PFSK-1 (cell line): ENCODE measurements around the gene AKT2.

Source experiments
- REST ChIP-seq, 2 experiments: IDR thresholded peaks; 2 replicates each; pipeline versions ENCODE4 v1.6.1 to v1.8.0; 2011 to 2012; ENCODE audit warnings: low read depth in 2 of 2, low read length in 2 of 2, control low read depth in 1 of 2, inconsistent platforms in 1 of 2, mild to moderate bottlenecking in 1 of 2, moderate library complexity in 1 of 2; ENCODE audit not compliant: insufficient read depth in 1 of 2
- SIN3A ChIP-seq: IDR thresholded peaks from 2 replicates; pipeline ENCODE4 v1.6.1; 2012; ENCODE audit warnings: mild to moderate bottlenecking, low read length, moderate library complexity, borderline replicate concordance; ENCODE audit not compliant: insufficient read depth
- TAF1 ChIP-seq: IDR thresholded peaks from 2 replicates; pipeline ENCODE4 v1.6.1; 2012; ENCODE audit warnings: low read length, control low read depth, borderline replicate concordance; ENCODE audit not compliant: insufficient read depth

GRCh38 chr19:40281381-40282208 lies 3.5 kb downstream of the AKT2 start:
- TF ChIP-seq REST (IDR thresholded peaks at IDR 0.05; ENCODE audit: insufficient read depth in 1 of 2, low read depth in 2 of 2, low read length in 2 of 2) = no peak
- no peak for TF ChIP-seq SIN3A
- TF ChIP-seq TAF1 = no peak
